Stimulated activated CD8-positive, alpha-beta memory T cell treated with anti-CD3 and anti-CD28 coated beads, Interleukin-7, amount 100 ng/mL, for 1 hour (primary cell): ENCODE data around the gene CFP.

Source experiments
- DNase-seq, 2 donors: peaks; one replicate each; pipeline ENCODE4 v3.0.0-alpha.2; 2020; ENCODE audit warnings: low read depth in 2 of 2

CFP gene

GRCh38 chrX:47637546-47638195, 7.9 kb upstream of the CFP start:
- no peak for DNase-seq

GRCh38 chrX:47634871-47635575, 5.3 kb upstream of the CFP start:
- DNase-seq: no peak

GRCh38 chrX:47633689-47634590, 4.2 kb upstream of the CFP start:
- DNase-seq: no peak

GRCh38 chrX:47632666-47633065, 2.9 kb upstream of the CFP start:
- DNase-seq: no peak

- no peak for DNase-seq
Measured at GRCh38 chrX:47631676-47632075, 1.9 kb upstream of the CFP start.

GRCh38 chrX:47628982-47629381, 748 bp downstream of the CFP start:
- DNase-seq: no peak

GRCh38 chrX:47625365-47625764, 4.4 kb downstream of the CFP start:
- no peak for DNase-seq

- no peak for DNase-seq
Measured at GRCh38 chrX:47623540-47624027, 6.1 kb downstream of the CFP start.

GRCh38 chrX:47621851-47622250, 7.9 kb downstream of the CFP start:
- DNase-seq: no peak

GRCh38 chrX:47620303-47620685, 9.4 kb downstream of the CFP start:
- DNase-seq: no peak

GRCh38 chrX:47619486-47620302, 10.0 kb downstream of the CFP start, which contains the start of gene SYN1:
SYN1 (minus strand) TSS chrX:47619857; CDS start chrX:47619728, 129 bp downstream.
- DNase-seq: peak; percentile 53 to 57

GRCh38 chrX:47618923-47619485, 10.7 kb downstream of the CFP start:
- DNase-seq: no peak

- no peak for DNase-seq
Measured at GRCh38 chrX:47614618-47615017, 15.1 kb downstream of the CFP start.

- no peak for DNase-seq
Measured at GRCh38 chrX:47613082-47613481, 16.6 kb downstream of the CFP start.

- no peak for DNase-seq
Measured at GRCh38 chrX:47612418-47612817, 17.3 kb downstream of the CFP start.

- DNase-seq: no peak
Measured at GRCh38 chrX:47611926-47612325, 17.8 kb downstream of the CFP start.

- no peak for DNase-seq
Measured at GRCh38 chrX:47611489-47611888, 18.2 kb downstream of the CFP start.

- no peak for DNase-seq
Measured at GRCh38 chrX:47610511-47610910, 19.2 kb downstream of the CFP start.

GRCh38 chrX:47608130-47608810, 21.5 kb downstream of the CFP start:
- no peak for DNase-seq

- no peak for DNase-seq
Measured at GRCh38 chrX:47607091-47607490, 22.6 kb downstream of the CFP start.

GRCh38 chrX:47605024-47605423, 24.7 kb downstream of the CFP start:
- no peak for DNase-seq
